HepG2 (cell line): ENCODE data around the gene FUT6. TPM values are rescaled to one million over a fixed set of nuclear protein-coding genes. Genes with fewer than 3 reads are reported as not detected.

ENCODE experiments used
- ELK4 ChIP-seq: sonication (generic); formaldehyde crosslinking; IDR thresholded peaks from 2 replicates; pipeline ENCODE4 v1.9.0; 2021; ENCODE audit warnings: missing genetic modification reagents, borderline replicate concordance
- HBP1 ChIP-seq: IDR thresholded peaks from 2 replicates; pipeline ENCODE4 v1.6.1; 2016; ENCODE audit warnings: low read depth, control low read depth
- NR3C1 ChIP-seq: sonication (generic); formaldehyde crosslinking; IDR thresholded peaks from 2 replicates; pipeline ENCODE4 v1.4.0; 2020; ENCODE audit warnings: missing genetic modification reagents
- PCBP2 ChIP-seq: fragments of 200-400 bp; formaldehyde crosslinking; optimal IDR thresholded peaks from 2 replicates; pipeline ENCODE3; 2018; ENCODE audit warnings: low read length, low read depth; ENCODE audit not compliant: poor library complexity, severe bottlenecking
- SMAD1 ChIP-seq: sonication (generic); formaldehyde crosslinking; IDR thresholded peaks from 2 replicates; pipeline ENCODE4 v1.4.0; 2020; ENCODE audit warnings: missing genetic modification reagents, low read depth, mild to moderate bottlenecking, borderline replicate concordance
- TOPORS ChIP-seq: sonication (generic); formaldehyde crosslinking; IDR thresholded peaks from 2 replicates; pipeline ENCODE4 v1.8.0; 2023; ENCODE audit warnings: mild to moderate bottlenecking, missing genetic modification reagents
- UBTF ChIP-seq: sonication (generic); formaldehyde crosslinking; IDR thresholded peaks from 2 replicates; pipeline ENCODE4 v1.4.0; 2020; ENCODE audit warnings: mild to moderate bottlenecking, missing genetic modification reagents
- ZNF20 ChIP-seq: sonication (generic); formaldehyde crosslinking; IDR thresholded peaks from 2 replicates; pipeline ENCODE4 v1.4.0; 2020; ENCODE audit warnings: mild to moderate bottlenecking, moderate library complexity, missing genetic modification reagents
- ZNF274 ChIP-seq: sonication (generic); formaldehyde crosslinking; IDR thresholded peaks from 2 replicates; pipeline ENCODE4 v1.5.1; 2020; ENCODE audit warnings: mild to moderate bottlenecking, missing genetic modification reagents
- ZNF296 ChIP-seq: sonication (generic); formaldehyde crosslinking; conservative IDR thresholded peaks from 2 replicates; pipeline ENCODE4 v1.5.0; 2020; ENCODE audit warnings: mild to moderate bottlenecking, missing genetic modification reagents
- ZNF646 ChIP-seq: sonication (generic); formaldehyde crosslinking; IDR thresholded peaks from 2 replicates; pipeline ENCODE4 v1.9.0; 2021; ENCODE audit warnings: mild to moderate bottlenecking, missing genetic modification reagents
- polyA plus RNA-seq, 8 experiments: library from polyadenylated mRNA; depleted of rRNA in 3 of 8; stranded (reverse) in 7 of 8; unstranded in 1 of 8; fragments of >200 nt; fragmentation: Illumina TruSeq in 4 of 8; extraction: Trizol in 4 of 8; gene quantifications; 2 replicates each; pipeline versions ENCODE4 v1.2.1 to v1.2.3, GENCODE V29; 2011 to 2016; ENCODE audit warnings: low read depth in 4 of 8, missing spikeins in 1 of 8, mixed read lengths in 1 of 8; ENCODE audit not compliant: insufficient read depth in 1 of 8
- total RNA-seq, 5 experiments: library from RNA; depleted of rRNA; stranded (reverse); fragments of >200 nt; fragmentation: Illumina TruSeq; extraction: Trizol; gene quantifications; 2 replicates each; pipeline ENCODE4 v1.2.3, GENCODE V29; 2016; ENCODE audit warnings: low read depth in 1 of 5
- TF ChIP-seq, protein P1 (sequence below): sonication (generic); formaldehyde crosslinking; IDR thresholded peaks from 2 replicates; pipeline ENCODE4 v1.5.0; 2020; ENCODE audit warnings: mild to moderate bottlenecking, missing genetic modification reagents, moderate library complexity
- TF ChIP-seq, protein P2 (sequence below): IDR thresholded peaks from 2 replicates; pipeline ENCODE4 v1.6.1; 2018; ENCODE audit warnings: missing genetic modification reagents

FUT6 gene
- total and polyA plus RNA-seq, 2 of the 13 experiments (the other 11 are each of a cell fraction or from before 2014, with no cell fraction given), result 8.2 to 27.7 TPM

- no peak for TF ChIP-seq ZNF646
- TF ChIP-seq ZNF20, result no peak
- peak; percentile 64; the same call in 1 of the 2 replicates for TF ChIP-seq TOPORS (CRISPR knock-in tag)
- peak; percentile 50; the same call in 1 of the 2 replicates for TF ChIP-seq SMAD1 (CRISPR knock-in tag)
- TF ChIP-seq HBP1 (CRISPR knock-in tag), result no peak
- no peak for TF ChIP-seq ELK4 (CRISPR knock-in tag)
- TF ChIP-seq, protein P1, sequence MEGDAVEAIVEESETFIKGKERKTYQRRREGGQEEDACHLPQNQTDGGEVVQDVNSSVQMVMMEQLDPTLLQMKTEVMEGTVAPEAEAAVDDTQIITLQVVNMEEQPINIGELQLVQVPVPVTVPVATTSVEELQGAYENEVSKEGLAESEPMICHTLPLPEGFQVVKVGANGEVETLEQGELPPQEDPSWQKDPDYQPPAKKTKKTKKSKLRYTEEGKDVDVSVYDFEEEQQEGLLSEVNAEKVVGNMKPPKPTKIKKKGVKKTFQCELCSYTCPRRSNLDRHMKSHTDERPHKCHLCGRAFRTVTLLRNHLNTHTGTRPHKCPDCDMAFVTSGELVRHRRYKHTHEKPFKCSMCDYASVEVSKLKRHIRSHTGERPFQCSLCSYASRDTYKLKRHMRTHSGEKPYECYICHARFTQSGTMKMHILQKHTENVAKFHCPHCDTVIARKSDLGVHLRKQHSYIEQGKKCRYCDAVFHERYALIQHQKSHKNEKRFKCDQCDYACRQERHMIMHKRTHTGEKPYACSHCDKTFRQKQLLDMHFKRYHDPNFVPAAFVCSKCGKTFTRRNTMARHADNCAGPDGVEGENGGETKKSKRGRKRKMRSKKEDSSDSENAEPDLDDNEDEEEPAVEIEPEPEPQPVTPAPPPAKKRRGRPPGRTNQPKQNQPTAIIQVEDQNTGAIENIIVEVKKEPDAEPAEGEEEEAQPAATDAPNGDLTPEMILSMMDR (CRISPR knock-in tag), result peak; percentile 23; the same call in 1 of the 2 replicates
- no peak for TF ChIP-seq ZNF296
- TF ChIP-seq NR3C1, result no peak
- peak; percentile 70 for TF ChIP-seq UBTF (CRISPR knock-in tag)
- TF ChIP-seq PCBP2, result no peak
- TF ChIP-seq, protein P2, sequence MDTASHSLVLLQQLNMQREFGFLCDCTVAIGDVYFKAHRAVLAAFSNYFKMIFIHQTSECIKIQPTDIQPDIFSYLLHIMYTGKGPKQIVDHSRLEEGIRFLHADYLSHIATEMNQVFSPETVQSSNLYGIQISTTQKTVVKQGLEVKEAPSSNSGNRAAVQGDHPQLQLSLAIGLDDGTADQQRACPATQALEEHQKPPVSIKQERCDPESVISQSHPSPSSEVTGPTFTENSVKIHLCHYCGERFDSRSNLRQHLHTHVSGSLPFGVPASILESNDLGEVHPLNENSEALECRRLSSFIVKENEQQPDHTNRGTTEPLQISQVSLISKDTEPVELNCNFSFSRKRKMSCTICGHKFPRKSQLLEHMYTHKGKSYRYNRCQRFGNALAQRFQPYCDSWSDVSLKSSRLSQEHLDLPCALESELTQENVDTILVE (CRISPR knock-in tag), result peak; percentile 92
- peak; percentile 97 for TF ChIP-seq ZNF274 (CRISPR knock-in tag)
Measured at GRCh38 chr19:5827891-5828660, 11.4 kb downstream of the FUT6 start (continued).
